ENCODE results near the gene PIEZO1. TPM values are rescaled to one million over a fixed set of nuclear protein-coding genes. Genes with fewer than 3 reads are reported as not detected.

Gene PIEZO1
- total RNA-seq, 1 donor from 2014 or later: 160 TPM

- Mint-ChIP-seq H3K36me3 (no peaks in the 10 kb centered on the region), H3K4me3 (no peak overlapping the region), H3K27ac (no peak overlapping the region), H3K9me3 (no peaks in the 10 kb centered on the region), H3K27me3 (ENCODE audit: low read depth) (no peaks in the 10 kb centered on the region), H3K4me1 (peaks cover 2% of the 10 kb centered on the region)
- peak in 1 of 2 experiments; percentile 63 for DNase-seq (ENCODE audit: low spot score in 2 of 2, unreplicated experiment in 2 of 2)
- TF ChIP-seq CTCF (IDR thresholded peaks at IDR 0.05; ENCODE audit: unreplicated experiment): peak; percentile 59
These were observed 31.0 kb upstream of the PIEZO1 start for GRCh38 chr16:88815901-88816589.

GRCh38 chr16:88815227-88815626, 30.2 kb upstream of the PIEZO1 start:
- no peak for TF ChIP-seq CTCF (IDR thresholded peaks at IDR 0.05; ENCODE audit: unreplicated experiment)
- H3K4me1 Mint-ChIP-seq: peaks cover 8% of the 10 kb centered on the region
- DNase-seq (ENCODE audit: low spot score in 2 of 2, unreplicated experiment in 2 of 2): no peak
- no peak overlapping the region for H3K4me3 Mint-ChIP-seq
- H3K36me3 Mint-ChIP-seq: no peaks in the 10 kb centered on the region
- H3K27me3 Mint-ChIP-seq (ENCODE audit: low read depth): no peaks in the 10 kb centered on the region
- H3K27ac Mint-ChIP-seq: no peak overlapping the region
- no peaks in the 10 kb centered on the region for H3K9me3 Mint-ChIP-seq

GRCh38 chr16:88814144-88814502, 29.1 kb upstream of the PIEZO1 start:
- H3K4me1 Mint-ChIP-seq: peaks cover 13% of the 10 kb centered on the region
- TF ChIP-seq CTCF (IDR thresholded peaks at IDR 0.05; ENCODE audit: unreplicated experiment): no peak
- no peak overlapping the region for H3K4me3 Mint-ChIP-seq
- H3K36me3 Mint-ChIP-seq: no peaks in the 10 kb centered on the region
- no peak overlapping the region for H3K27ac Mint-ChIP-seq
- no peaks in the 10 kb centered on the region for H3K27me3 Mint-ChIP-seq (ENCODE audit: low read depth)
- no peaks in the 10 kb centered on the region for H3K9me3 Mint-ChIP-seq
- DNase-seq (ENCODE audit: low spot score in 2 of 2, unreplicated experiment in 2 of 2): no peak

DNA sequence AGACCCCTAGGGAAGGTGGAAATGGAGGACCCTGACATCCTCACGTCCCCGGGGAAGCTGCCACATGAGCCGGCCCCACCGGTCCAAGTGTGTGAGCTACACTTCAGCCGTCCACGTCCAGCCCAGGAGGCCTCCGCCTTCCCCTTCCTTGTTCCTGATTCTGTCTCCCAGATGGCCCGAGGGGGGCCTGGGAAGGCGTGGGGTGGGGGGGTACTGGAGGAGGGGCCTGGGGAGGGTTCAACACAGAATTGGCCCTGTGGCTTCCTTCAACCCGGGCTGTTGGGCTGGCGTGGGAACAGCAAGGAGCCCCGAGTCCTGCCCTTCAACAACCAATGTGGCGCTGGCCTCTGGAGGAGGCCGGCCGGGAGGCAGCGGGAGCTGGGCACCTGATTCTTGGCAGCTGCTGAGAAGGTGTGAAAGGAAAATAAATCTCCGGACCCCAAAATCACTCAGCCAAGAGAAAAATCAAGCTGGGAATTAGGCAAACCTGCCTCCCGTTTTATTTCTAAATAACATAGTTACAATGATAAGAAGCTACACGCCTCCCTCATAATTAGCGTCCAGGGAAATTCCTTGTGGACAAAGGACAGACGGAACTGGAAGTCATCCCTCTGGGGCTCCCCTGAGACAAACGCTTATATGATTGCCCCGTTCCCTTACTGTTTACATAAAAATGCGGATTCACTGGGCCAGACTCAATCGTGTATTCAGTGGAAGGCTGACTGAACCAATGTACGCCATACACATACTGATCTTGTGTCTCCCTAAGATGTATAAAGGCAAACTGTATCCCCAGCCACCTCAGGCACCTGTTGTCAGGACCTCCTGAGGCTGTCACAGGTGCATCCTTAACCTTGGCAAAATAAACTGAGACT, 28.5 kb upstream of the PIEZO1 start:
- Mint-ChIP-seq H3K27ac (no peak overlapping the region), H3K9me3 (no peaks in the 10 kb centered on the region), H3K4me1 (peaks cover 13% of the 10 kb centered on the region), H3K27me3 (ENCODE audit: low read depth) (no peaks in the 10 kb centered on the region), H3K36me3 (no peaks in the 10 kb centered on the region), H3K4me3 (no peak overlapping the region)
- DNase-seq (ENCODE audit: low spot score in 2 of 2, unreplicated experiment in 2 of 2): no peak
- no peak for TF ChIP-seq CTCF (IDR thresholded peaks at IDR 0.05; ENCODE audit: unreplicated experiment)

GRCh38 chr16:88812513-88813268, 27.7 kb upstream of the PIEZO1 start:
- no peak for TF ChIP-seq CTCF (IDR thresholded peaks at IDR 0.05; ENCODE audit: unreplicated experiment)
- Mint-ChIP-seq H3K9me3 (no peaks in the 10 kb centered on the region), H3K4me3 (peak overlapping the region; percentile 72), H3K4me1 (peaks cover 13% of the 10 kb centered on the region), H3K36me3 (no peaks in the 10 kb centered on the region), H3K27ac (peak overlapping the region; percentile 85), H3K27me3 (ENCODE audit: low read depth) (no peaks in the 10 kb centered on the region)
- no peak for DNase-seq (ENCODE audit: low spot score in 2 of 2, unreplicated experiment in 2 of 2)
